Stimulated activated CD8-positive, alpha-beta memory T cell treated with anti-CD3 and anti-CD28 coated beads, Interleukin-15, amount 100 ng/mL, for 24 hours (primary cell): ENCODE measurements around the gene BEAN1.
"Not testable (repeated sequence)": the region's sequence is repeated elsewhere in the genome, so short reads cannot be mapped to it uniquely, and the experiment has no call there.

ENCODE experiments used
- DNase-seq: peaks from one replicate; pipeline ENCODE4 v3.0.0-alpha.2; 2020; ENCODE audit warnings: low read depth

BEAN1 gene

GRCh38 chr16:66508914-66509496, 81.9 kb downstream of the BEAN1 start:
- DNase-seq = no peak

GRCh38 chr16:66509576-66509975, 82.5 kb downstream of the BEAN1 start:
- no peak for DNase-seq

GRCh38 chr16:66510298-66510697, 83.2 kb downstream of the BEAN1 start:
- no peak for DNase-seq

- no peak for DNase-seq
Measured at GRCh38 chr16:66510711-66511601, 83.9 kb downstream of the BEAN1 start.

- no peak for DNase-seq
Measured at GRCh38 chr16:66511602-66512271, 84.6 kb downstream of the BEAN1 start.

- DNase-seq = no peak
Measured at GRCh38 chr16:66512272-66513110, 85.4 kb downstream of the BEAN1 start.

- no peak for DNase-seq
Measured at GRCh38 chr16:66513111-66513723, 86.1 kb downstream of the BEAN1 start.

- DNase-seq = not testable (repeated sequence)
Measured at GRCh38 chr16:66514391-66514790, 87.3 kb downstream of the BEAN1 start.

- DNase-seq = not testable (repeated sequence)
Measured at GRCh38 chr16:66514980-66515595, 88.0 kb downstream of the BEAN1 start.

GRCh38 chr16:66515596-66516508, 88.8 kb downstream of the BEAN1 start:
- no peak for DNase-seq

GRCh38 chr16:66516509-66516807, 89.4 kb downstream of the BEAN1 start:
- no peak for DNase-seq

- peak; percentile 29 for DNase-seq
Measured at GRCh38 chr16:66516808-66517585, 89.9 kb downstream of the BEAN1 start.

- no peak for DNase-seq
Measured at GRCh38 chr16:66517586-66518263, 90.6 kb downstream of the BEAN1 start.

- no peak for DNase-seq
Measured at GRCh38 chr16:66519482-66520373, 92.6 kb downstream of the BEAN1 start.

GRCh38 chr16:66520406-66521170, 93.5 kb downstream of the BEAN1 start:
- DNase-seq = no peak

- DNase-seq = no peak
Measured at GRCh38 chr16:66521252-66521713, 94.2 kb downstream of the BEAN1 start.
